Left colon (tissue), 2 donors: Measurements from ENCODE around the gene YPEL4. TPM values are rescaled to one million over a fixed set of nuclear protein-coding genes. Genes with fewer than 3 reads are reported as not detected.
A peak's percentile ranks its signal among the peaks of the same experiment; 100 is the strongest.
"Not testable (repeated sequence)": the region's sequence is repeated elsewhere in the genome, so short reads cannot be mapped to it uniquely, and the experiment has no call there.

Experiments
- ATAC-seq: fragments of 200-7000 bp; cut with Tn5 transposase; one replicate; pipeline ENCODE4 v1.9.1; 2020; ENCODE audit warnings: mild to moderate bottlenecking, moderate library complexity
- DNase-seq, 2 donors: peaks; one replicate each; pipeline ENCODE4 v3.0.0-alpha.2; 2020
- intact Hi-C, 2 donors: fragments of 100-400 bp; cut with DNase I in 1 of 2; cut with micrococcal nuclease in 1 of 2; formaldehyde crosslinking; loops; one replicate each; pipeline versions ENCODE4 v1.11.2 to v1.14.0; 2022; cut with DNase I, micrococcal nuclease
- total RNA-seq, 2 donors: library from RNA; stranded (reverse); fragmentation: NEBNext Ultra II Directional; extraction: Animal tissue kit (Norgen Biotek cat#: 25700); gene quantifications; one replicate each; pipeline ENCODE4 v1.2.1, GENCODE V29; 2021
- donor health status: DM: no; HTN: no; CAD: no.
- donor health status: DM: yes; HTN: yes; CAD: no.

Gene YPEL4
- total RNA-seq, 2 donors from 2014 or later, result 0.58 to 1.2 TPM

GRCh38 chr11:57652662-57653061 lies 3.0 kb upstream of the YPEL4 start:
- intact Hi-C loops, result no loop called here
- ATAC-seq (no peak), DNase-seq (no peak)

DNA sequence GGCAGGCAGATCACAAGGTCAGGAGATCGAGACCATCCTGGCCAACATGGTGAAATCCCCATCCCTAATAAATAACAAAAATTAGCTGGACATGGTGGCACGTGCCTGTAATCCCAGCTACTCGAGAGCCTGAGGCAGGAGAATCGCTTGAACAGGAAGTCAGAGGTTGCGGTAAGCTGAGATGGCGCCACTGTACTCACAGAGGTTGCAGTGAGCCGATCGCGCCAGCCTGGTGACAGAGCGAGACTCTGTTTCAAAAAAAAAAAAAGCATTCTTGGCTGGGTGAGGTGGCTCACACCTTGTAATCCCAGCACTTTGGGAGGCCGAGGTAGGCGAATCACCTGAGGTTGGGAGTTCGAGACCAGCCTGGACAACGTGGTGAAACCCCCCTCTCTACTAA lies 2.5 kb upstream of the YPEL4 start:
- not testable (repeated sequence) for ATAC-seq

DNA sequence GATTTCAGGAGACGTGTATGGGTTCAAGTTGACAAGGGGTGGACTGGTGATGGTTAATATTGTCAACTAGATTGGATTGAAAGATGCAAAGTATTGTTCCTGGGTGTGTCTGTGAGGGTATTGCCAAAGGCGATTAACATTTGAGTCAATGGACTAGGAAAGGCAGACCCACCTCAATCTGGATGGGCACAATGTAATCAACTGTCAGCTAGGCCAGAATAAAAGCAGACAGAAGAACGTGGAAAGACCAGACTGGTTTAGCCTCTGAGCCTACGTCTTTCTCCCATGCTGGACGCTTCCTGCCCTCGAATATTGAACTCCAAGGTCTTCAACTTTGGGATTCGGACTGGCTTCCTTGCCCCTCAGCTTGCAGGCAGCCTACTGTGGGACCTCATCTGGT lies 1.7 kb upstream of the YPEL4 start:
- intact Hi-C loops, result no loop called here
- ATAC-seq (no peak), DNase-seq (no peak)

More for the DNA sequence above, 2.5 kb upstream of the YPEL4 start:
- DNase-seq, intact Hi-C loops: not testable (repeated sequence)

DNA sequence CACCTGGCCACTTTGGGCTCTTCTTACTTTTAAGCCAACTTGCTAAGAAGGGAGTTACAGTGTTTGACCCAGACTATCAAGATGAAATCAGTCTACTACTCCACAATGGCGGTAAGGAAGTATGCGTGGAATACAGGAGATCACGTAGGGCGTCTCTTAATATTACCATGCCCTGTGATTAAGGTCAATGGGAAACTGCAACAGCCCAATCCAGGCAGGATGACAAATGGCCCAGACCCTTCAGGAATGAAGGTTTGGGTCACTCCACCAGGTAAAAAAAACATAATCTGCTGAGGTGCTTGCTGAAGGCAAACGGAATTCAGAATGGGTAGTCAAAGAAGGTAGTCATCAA lies 1.0 kb upstream of the YPEL4 start:
- ATAC-seq (no peak), DNase-seq (no peak)
- intact Hi-C loops, result no loop called here

DNA sequence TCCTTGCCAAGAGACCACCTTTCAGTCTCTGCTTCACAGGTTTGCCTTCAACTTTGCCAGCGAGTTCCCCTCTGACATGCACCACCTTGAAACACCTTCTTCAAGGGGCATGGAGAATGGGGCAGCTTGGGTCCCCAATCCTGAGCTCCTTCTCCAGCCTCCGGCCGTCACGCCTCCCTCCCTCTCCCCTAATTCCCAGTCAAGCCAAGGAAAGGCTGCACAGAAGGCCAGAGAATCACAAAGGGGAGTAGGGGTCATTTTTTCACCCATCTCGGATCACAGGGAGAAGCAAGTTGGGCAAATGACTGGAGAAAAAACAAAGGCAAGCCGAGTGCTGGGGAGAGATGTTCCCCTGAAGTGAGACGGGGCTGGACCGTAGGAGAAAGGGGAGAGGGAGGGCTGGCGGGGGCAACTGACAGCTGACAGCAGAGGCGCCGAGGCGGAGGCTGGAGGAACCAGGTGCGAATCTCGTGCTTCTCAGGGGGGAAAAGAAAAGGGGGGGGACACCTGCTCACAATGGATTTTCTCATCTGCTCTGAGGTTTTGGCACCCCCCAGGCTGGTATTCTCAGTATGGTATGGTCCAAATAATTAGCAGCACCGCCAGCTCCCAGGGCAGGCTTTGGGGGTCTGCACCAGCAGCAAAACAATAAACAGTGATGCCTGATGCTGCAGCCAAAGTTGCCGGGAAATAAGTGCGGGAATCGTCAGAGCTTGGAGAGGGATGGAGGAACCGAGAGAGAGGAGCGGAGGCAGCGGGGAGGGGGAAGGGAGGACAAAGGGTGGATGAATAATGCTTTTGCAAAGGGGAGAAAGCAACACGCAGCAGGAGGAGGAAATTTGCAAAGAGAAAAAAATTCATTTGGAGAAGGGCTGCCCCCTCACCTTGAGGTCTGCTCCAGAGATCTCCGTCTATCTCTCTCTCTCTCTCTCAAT lies 644 bp downstream of the YPEL4 start:
- intact Hi-C loops, result loop anchor here in 1 of 2 donors (10.0 kb wide), 2 partner anchors 194 to 304 kb away; no protein-coding TSS in a partner anchor
- DNase-seq (no peak), ATAC-seq (no peak)

- DNase-seq, result no peak
- intact Hi-C loops, result loop anchor here in 1 of 2 donors (10.0 kb wide), 2 partner anchors 193 to 303 kb away; no protein-coding TSS in a partner anchor
- no peak for ATAC-seq
Observed at GRCh38 chr11:57647960-57648800, 1.5 kb downstream of the YPEL4 start.

DNA sequence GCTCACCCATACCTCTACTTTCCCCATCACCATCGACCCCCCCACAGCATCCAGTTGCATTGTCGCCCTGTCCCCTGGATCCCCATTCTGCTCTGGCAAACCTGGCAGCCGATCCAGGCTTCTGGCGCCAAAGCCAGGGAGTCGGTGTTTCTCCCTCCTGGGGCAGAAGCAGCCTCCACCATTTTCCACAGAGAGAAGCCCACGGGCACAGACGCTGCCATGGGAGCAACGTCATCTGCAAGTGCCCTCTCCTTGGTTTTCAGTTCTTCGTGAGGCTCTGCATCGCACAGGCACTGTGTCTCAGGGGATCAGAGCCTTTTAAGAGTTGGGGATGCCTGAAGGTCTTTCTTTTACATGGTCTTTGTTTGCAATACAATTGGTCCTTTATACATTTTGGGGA lies 2.3 kb downstream of the YPEL4 start:
- no peak for DNase-seq
- ATAC-seq, result no peak
- intact Hi-C loops, result loop anchor here in 1 of 2 donors (10.0 kb wide), 2 partner anchors 193 to 303 kb away; no protein-coding TSS in a partner anchor

GRCh38 chr11:57646799-57647303 lies 2.9 kb downstream of the YPEL4 start:
- intact Hi-C loops, result loop anchor here in 1 of 2 donors (10.0 kb wide), 2 partner anchors 192 to 302 kb away; no protein-coding TSS in a partner anchor

DNA sequence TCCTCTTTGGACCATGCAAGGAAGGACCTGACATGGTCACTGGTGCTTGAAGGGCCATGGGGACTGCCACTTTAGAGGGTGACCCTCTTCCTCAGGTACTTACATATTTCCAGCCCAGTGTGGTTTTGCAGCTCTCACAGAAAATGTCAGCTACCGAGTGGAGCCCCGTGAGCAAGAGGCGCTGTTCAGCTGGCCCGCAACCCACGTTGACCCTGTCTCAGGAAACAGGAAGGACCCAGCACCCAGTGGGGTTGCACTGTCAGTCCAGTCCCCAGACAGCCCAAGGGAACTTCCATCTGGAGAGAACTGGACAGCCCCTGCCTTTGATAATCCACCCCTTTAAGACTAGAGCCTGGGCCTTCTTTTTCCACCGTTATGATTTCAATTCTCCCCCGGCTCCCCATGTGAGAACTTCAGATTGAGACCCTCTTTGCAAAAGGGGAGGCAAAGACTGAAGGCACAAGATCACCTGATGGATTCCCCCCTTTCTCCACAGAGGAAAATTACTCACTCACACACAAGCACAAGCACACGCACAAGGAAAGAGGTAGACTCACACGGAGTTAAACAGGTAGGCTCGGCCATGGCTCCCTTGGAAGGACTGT lies 3.4 kb downstream of the YPEL4 start:
- ATAC-seq, result no peak
- DNase-seq, result no peak
- intact Hi-C loops, result loop anchor here in 1 of 2 donors (10.0 kb wide), 2 partner anchors 191 to 301 kb away; no protein-coding TSS in a partner anchor

More at GRCh38 chr11:57646799-57647303, 2.9 kb downstream of the YPEL4 start:
- no peak for ATAC-seq
- DNase-seq, result no peak

- no peak for DNase-seq
- intact Hi-C loops, result loop anchor here in 1 of 2 donors (10.0 kb wide), 2 partner anchors 191 to 301 kb away; no protein-coding TSS in a partner anchor
- no peak for ATAC-seq
Observed at GRCh38 chr11:57645689-57646085, 4.0 kb downstream of the YPEL4 start.

DNA sequence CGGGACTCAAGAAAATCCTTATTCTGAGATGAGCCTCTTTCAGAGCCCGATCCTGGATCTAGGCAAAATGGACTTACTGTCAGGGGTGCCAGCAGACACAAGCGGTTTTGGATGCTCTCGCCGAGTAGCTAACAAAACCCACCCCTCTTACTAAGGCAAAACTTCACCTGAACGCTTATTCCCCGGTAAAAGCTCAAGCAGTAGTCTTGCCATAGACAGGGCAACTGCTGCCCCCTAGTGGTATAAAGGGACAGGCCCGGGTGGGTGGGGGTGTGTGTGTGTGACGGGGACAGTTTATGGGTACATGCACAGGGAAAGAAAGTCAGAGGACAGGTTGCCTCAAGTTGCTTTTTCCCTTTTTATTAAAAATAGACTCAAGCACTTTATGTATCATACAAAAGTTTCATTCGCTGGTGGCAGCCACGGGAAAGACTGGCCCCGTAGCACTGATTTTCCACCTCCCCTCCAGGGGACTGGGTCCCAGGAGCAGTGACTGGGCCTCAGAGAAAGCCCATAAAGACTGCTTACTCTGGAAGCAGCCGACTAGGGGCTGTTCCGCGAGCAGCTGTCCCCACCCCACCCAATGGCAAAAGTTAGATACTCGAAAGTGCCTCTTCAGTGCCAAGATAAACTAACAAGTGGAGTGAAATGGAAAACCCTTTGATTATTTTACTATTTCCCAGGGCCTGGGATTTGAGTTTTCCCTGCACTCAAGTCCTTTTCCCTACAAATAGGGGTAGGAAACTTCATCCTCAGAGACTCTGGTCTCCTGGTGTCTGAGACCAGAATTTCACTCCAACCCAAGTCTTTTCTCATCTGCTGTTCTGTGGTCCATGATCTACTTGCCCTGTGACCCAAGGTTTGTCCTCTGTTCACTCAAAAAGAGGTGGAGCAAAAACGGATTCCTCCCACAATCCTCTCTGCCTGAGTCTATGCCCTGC lies 4.7 kb downstream of the YPEL4 start:
- intact Hi-C loops, result loop anchor here in 1 of 2 donors (5.0 to 10.0 kb wide), 3 partner anchors 73 to 300 kb away; no protein-coding TSS in a partner anchor
- DNase-seq, result peak; percentile 75 to 82
- ATAC-seq, result peak; percentile 87

- DNase-seq (no peak), ATAC-seq (no peak)
- intact Hi-C loops, result loop anchor here in 1 of 2 donors (5.0 to 10.0 kb wide), 3 partner anchors 72 to 299 kb away; no protein-coding TSS in a partner anchor
Observed at GRCh38 chr11:57643802-57644201, 5.9 kb downstream of the YPEL4 start.

- peak; percentile 61 for ATAC-seq
- DNase-seq, result no peak
- intact Hi-C loops, result loop anchor here in 1 of 2 donors (5.0 to 10.0 kb wide), 3 partner anchors 69 to 296 kb away; no protein-coding TSS in a partner anchor
Observed at GRCh38 chr11:57641011-57641807, 8.5 kb downstream of the YPEL4 start.

DNA sequence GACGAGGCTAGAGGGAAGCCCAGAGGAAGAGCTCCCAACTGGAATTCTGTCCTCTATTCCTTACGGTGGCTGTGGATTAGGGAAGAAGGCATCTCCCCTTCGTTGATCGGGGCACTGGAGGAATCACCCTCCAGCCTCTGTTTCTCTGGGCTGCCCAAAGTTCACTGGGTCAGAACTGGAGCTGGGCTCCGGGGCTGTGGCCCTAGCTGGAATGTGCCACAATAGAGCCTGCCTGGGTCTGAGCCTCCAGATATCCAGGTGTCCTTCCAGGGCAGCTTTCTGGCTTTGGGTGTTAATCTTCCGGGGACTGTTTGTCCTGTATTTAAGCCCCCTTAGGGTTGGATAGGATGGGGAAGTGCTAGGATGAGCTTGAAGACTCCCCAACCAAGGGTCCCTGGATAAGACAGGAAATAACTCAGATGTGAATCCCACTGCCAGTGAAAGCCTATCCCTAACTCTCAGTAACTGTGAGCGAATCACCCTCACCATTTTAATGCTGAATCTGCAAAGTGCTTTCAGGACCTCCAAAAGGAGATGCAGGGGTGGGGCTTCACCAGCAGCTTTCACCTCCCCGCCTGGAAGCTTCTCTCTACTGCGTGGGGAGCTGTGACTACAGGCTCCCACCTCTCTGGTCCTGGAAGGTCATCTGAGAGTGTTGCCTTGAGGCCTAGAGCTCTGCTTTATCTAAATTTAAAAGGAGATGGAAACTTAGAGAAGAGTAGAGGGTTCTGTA lies 9.5 kb downstream of the YPEL4 start:
- DNase-seq (no peak), ATAC-seq (no peak)
- intact Hi-C loops, result loop anchor here in 1 of 2 donors (5.0 to 10.0 kb wide), 3 partner anchors 68 to 295 kb away; no protein-coding TSS in a partner anchor

DNA sequence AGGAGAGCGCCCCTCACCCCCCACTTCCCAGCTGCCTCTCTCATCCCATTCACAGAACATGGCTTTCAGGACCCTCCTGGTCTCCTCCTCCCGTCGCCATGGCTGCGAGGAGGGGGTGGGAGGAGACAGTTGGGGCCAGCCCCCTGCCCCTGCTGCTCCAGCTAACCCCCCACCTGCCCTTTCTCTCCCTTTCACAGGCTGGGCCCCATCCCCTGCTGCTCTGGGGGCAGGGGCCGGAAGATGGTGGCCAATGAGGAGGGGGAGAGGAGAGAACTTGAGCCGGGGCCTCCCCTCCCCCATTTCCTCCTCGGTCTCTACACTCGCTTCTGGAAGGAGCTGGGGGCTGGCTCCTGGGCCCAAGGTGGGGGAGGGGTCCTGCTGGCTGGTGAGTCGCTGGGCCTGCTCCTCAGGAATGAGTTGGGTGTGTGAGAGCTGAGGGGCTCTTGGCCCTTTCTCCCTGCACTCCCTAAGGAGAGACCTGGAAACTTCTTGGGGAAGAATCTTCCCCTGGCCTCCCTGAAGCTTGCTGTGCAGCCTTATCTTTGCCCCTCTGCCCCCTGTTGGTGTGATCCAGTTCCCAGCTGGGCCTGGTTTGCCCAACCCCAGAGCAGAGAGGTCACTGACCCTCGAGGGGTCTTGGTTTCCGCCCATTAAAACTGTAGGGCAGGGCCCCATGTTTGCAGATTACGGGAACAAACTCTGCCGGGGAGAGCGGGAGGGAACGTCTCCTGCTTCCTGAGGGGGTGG lies 10.2 kb downstream of the YPEL4 start:
- intact Hi-C loops, result loop anchor here in 1 of 2 donors (5.0 to 10.0 kb wide), 3 partner anchors 67 to 295 kb away; no protein-coding TSS in a partner anchor
- no peak for DNase-seq
- no peak for ATAC-seq
